HepG2 (cell line): ENCODE results near the gene CDK11A. TPM values are rescaled to one million over a fixed set of nuclear protein-coding genes. Genes with fewer than 3 reads are reported as not detected.

Source experiments
- ARNTL ChIP-seq: sonication (generic); formaldehyde crosslinking; IDR thresholded peaks from 2 replicates; pipeline ENCODE4 v1.4.0; 2020; ENCODE audit warnings: mild to moderate bottlenecking, missing genetic modification reagents
- BCL6 ChIP-seq: IDR thresholded peaks from 2 replicates; pipeline ENCODE4 v1.6.1; 2016; ENCODE audit warnings: missing genetic modification reagents, missing compliant biosample characterization
- HINFP ChIP-seq: sonication (generic); formaldehyde crosslinking; IDR thresholded peaks from 2 replicates; pipeline ENCODE4 v1.4.0; 2020; ENCODE audit warnings: low read depth, mild to moderate bottlenecking, missing genetic modification reagents
- ISL2 ChIP-seq: sonication (generic); formaldehyde crosslinking; IDR thresholded peaks from 2 replicates; pipeline ENCODE4 v1.5.0; 2020; ENCODE audit warnings: missing genetic modification reagents
- REXO4 ChIP-seq: sonication (generic); formaldehyde crosslinking; IDR thresholded peaks from 2 replicates; pipeline ENCODE4 v1.8.0; 2022; ENCODE audit warnings: missing genetic modification reagents, mild to moderate bottlenecking, borderline replicate concordance
- SOX6 ChIP-seq, 2 experiments: fragments of 450-650 bp in 1 of 2; sonication (generic) in 1 of 2; formaldehyde crosslinking in 1 of 2; IDR thresholded peaks; 2 replicates each; pipeline versions ENCODE4 v1.4.0 to v1.6.1; 2017 to 2020; ENCODE audit warnings: antibody characterized with exemption in 1 of 2, mild to moderate bottlenecking in 1 of 2, missing genetic modification reagents in 1 of 2
- TAF1 ChIP-seq: sonication (generic); formaldehyde crosslinking; IDR thresholded peaks from 2 replicates; pipeline ENCODE4 v1.4.0; 2020; ENCODE audit warnings: missing genetic modification reagents
- ZBTB4 ChIP-seq: sonication (generic); formaldehyde crosslinking; IDR thresholded peaks from 2 replicates; pipeline ENCODE4 v1.4.0; 2020; ENCODE audit warnings: missing genetic modification reagents, mild to moderate bottlenecking, borderline replicate concordance
- ZBTB44 ChIP-seq: sonication (generic); formaldehyde crosslinking; IDR thresholded peaks from 2 replicates; pipeline ENCODE4 v1.4.0; 2020; ENCODE audit warnings: missing genetic modification reagents
- ZFYVE20 ChIP-seq: sonication (generic); formaldehyde crosslinking; IDR thresholded peaks from 2 replicates; pipeline ENCODE4 v1.8.0; 2023; ENCODE audit warnings: low read depth, mild to moderate bottlenecking, moderate library complexity, missing genetic modification reagents, borderline replicate concordance
- ZNF431 ChIP-seq: sonication (generic); formaldehyde crosslinking; IDR thresholded peaks from 2 replicates; pipeline ENCODE4 v1.9.0; 2022; ENCODE audit warnings: missing genetic modification reagents, low read depth, mild to moderate bottlenecking, borderline replicate concordance
- ZNF543 ChIP-seq: sonication (generic); formaldehyde crosslinking; IDR thresholded peaks from 2 replicates; pipeline ENCODE4 v1.4.0; 2020; ENCODE audit warnings: mild to moderate bottlenecking, missing genetic modification reagents
- ZNF674 ChIP-seq: sonication (generic); formaldehyde crosslinking; IDR thresholded peaks from 2 replicates; pipeline ENCODE4 v1.5.0; 2020; ENCODE audit warnings: low read depth, mild to moderate bottlenecking, missing genetic modification reagents
- ZSCAN30 ChIP-seq: sonication (generic); formaldehyde crosslinking; IDR thresholded peaks from 2 replicates; pipeline ENCODE4 v1.5.0; 2020; ENCODE audit warnings: mild to moderate bottlenecking, missing genetic modification reagents
- polyA plus RNA-seq, 8 experiments: library from polyadenylated mRNA; depleted of rRNA in 3 of 8; stranded (reverse) in 7 of 8; unstranded in 1 of 8; fragments of >200 nt; fragmentation: Illumina TruSeq in 4 of 8; extraction: Trizol in 4 of 8; gene quantifications; 2 replicates each; pipeline versions ENCODE4 v1.2.1 to v1.2.3, GENCODE V29; 2011 to 2016; ENCODE audit warnings: low read depth in 4 of 8, missing spikeins in 1 of 8, mixed read lengths in 1 of 8; ENCODE audit not compliant: insufficient read depth in 1 of 8
- total RNA-seq, 5 experiments: library from RNA; depleted of rRNA; stranded (reverse); fragments of >200 nt; fragmentation: Illumina TruSeq; extraction: Trizol; gene quantifications; 2 replicates each; pipeline ENCODE4 v1.2.3, GENCODE V29; 2016; ENCODE audit warnings: low read depth in 1 of 5
- TF ChIP-seq, protein P1 (sequence below): fragments of 450-650 bp; IDR thresholded peaks from 2 replicates; pipeline ENCODE4 v1.6.1; 2016

Gene CDK11A
- total and polyA plus RNA-seq, 2 of the 13 experiments (the other 11 are each of a cell fraction or from before 2014, with no cell fraction given), result 11.2 to 17.9 TPM

DNA sequence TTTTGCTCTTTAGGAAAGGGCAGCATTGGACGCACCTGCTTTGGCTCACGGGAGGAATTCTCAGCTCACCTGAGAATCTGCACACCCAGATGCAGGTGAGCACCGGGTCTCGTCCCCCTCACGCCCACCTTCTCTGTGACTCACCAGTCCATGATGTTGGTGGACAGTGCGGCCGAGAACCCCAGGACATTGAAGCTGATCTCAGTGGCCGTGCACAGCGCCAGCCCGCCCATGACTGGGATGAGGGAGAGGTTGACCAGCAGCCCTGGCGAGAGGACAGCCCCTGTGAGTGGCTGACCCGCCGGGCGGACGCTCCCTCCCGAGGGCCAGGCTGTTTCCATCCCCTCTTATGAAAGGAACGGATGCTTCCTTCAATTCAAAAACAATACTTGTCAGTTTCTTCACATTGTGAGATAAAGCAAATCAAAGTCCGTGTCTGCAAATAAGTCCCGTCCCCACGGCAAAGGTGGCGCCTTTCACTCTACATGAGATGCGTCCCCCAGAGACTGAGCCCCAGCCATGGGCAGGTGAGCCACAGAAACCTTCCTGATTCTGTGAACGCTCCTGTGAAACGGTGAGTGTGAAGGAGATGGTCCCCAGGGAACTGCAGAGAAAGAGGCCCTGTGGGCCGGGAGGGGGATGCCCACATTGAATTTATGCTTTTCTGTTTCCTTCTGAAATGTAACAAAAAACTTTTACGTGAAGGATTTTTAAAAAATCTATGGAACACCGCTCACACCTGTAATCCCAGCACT lies 52.6 kb downstream of the CDK11A start (continued):
- TF ChIP-seq ZBTB4 (CRISPR knock-in tag) (no peak), ZBTB44 (CRISPR knock-in tag) (no peak), ZSCAN30 (CRISPR knock-in tag) (no peak), TAF1 (no peak), ISL2 (CRISPR knock-in tag) (no peak), ARNTL (CRISPR knock-in tag) (no peak), ZNF431 (CRISPR knock-in tag) (no peak), HINFP (CRISPR knock-in tag) (no peak), ZNF543 (CRISPR knock-in tag) (no peak), BCL6 (CRISPR knock-in tag) (no peak), SOX6 (IDR thresholded peaks at IDR 0.05) (no peak), SOX6 (CRISPR knock-in tag; IDR thresholded peaks at IDR 0.05) (no peak), ZFYVE20 (CRISPR knock-in tag) (no peak), REXO4 (CRISPR knock-in tag) (no peak), ZNF674 (CRISPR knock-in tag) (no peak)
- TF ChIP-seq, protein P1, sequence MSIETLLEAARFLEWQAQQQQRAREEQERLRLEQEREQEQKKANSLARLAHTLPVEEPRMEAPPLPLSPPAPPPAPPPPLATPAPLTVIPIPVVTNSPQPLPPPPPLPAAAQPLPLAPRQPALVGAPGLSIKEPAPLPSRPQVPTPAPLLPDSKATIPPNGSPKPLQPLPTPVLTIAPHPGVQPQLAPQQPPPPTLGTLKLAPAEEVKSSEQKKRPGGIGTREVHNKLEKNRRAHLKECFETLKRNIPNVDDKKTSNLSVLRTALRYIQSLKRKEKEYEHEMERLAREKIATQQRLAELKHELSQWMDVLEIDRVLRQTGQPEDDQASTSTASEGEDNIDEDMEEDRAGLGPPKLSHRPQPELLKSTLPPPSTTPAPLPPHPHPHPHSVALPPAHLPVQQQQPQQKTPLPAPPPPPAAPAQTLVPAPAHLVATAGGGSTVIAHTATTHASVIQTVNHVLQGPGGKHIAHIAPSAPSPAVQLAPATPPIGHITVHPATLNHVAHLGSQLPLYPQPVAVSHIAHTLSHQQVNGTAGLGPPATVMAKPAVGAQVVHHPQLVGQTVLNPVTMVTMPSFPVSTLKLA, result no peak
